Subcutaneous abdominal adipose tissue (tissue), 5 donors: Measurements from ENCODE around the gene LIN7C.

Experiments used
- H3K27ac ChIP-seq: one replicate; pipeline ENCODE4 v1.7.0; 2013; ENCODE audit warnings: low read depth, mild to moderate bottlenecking, inconsistent platforms, low read length, moderate library complexity
- H3K27me3 ChIP-seq, 5 donors: one replicate each; pipeline ENCODE4 v1.7.0; 2013; ENCODE audit warnings: low read length in 5 of 5, inconsistent platforms in 1 of 5; ENCODE audit not compliant: control insufficient read depth in 5 of 5, insufficient read depth in 4 of 5
- H3K36me3 ChIP-seq, 5 donors: one replicate each; pipeline ENCODE4 v1.7.0; 2013; ENCODE audit warnings: low read length in 5 of 5; ENCODE audit not compliant: control insufficient read depth in 5 of 5, insufficient read depth in 5 of 5
- H3K4me1 ChIP-seq, 5 donors: one replicate each; pipeline ENCODE4 v1.7.0; 2013; ENCODE audit warnings: low read length in 5 of 5, mild to moderate bottlenecking in 3 of 5, moderate library complexity in 1 of 5; ENCODE audit not compliant: control insufficient read depth in 5 of 5, insufficient read depth in 5 of 5
- H3K4me3 ChIP-seq, 5 donors: one replicate each; pipeline ENCODE4 v1.7.0; 2013; ENCODE audit warnings: low read length in 5 of 5, low read depth in 1 of 5
- H3K9ac ChIP-seq, 5 donors: one replicate each; pipeline ENCODE4 v1.7.0; 2013; ENCODE audit warnings: low read length in 5 of 5, mild to moderate bottlenecking in 4 of 5, moderate library complexity in 3 of 5
- H3K9me3 ChIP-seq, 5 donors: one replicate each; pipeline ENCODE4 v1.7.0; 2013; ENCODE audit warnings: low read length in 5 of 5; ENCODE audit not compliant: control insufficient read depth in 5 of 5
- donor health status: healthy.
- donor health status: healthy.
- donor health status: healthy.
- donor health status: healthy.
- donor health status: healthy.

LIN7C gene, protein sequence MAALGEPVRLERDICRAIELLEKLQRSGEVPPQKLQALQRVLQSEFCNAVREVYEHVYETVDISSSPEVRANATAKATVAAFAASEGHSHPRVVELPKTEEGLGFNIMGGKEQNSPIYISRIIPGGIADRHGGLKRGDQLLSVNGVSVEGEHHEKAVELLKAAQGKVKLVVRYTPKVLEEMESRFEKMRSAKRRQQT

DNA sequence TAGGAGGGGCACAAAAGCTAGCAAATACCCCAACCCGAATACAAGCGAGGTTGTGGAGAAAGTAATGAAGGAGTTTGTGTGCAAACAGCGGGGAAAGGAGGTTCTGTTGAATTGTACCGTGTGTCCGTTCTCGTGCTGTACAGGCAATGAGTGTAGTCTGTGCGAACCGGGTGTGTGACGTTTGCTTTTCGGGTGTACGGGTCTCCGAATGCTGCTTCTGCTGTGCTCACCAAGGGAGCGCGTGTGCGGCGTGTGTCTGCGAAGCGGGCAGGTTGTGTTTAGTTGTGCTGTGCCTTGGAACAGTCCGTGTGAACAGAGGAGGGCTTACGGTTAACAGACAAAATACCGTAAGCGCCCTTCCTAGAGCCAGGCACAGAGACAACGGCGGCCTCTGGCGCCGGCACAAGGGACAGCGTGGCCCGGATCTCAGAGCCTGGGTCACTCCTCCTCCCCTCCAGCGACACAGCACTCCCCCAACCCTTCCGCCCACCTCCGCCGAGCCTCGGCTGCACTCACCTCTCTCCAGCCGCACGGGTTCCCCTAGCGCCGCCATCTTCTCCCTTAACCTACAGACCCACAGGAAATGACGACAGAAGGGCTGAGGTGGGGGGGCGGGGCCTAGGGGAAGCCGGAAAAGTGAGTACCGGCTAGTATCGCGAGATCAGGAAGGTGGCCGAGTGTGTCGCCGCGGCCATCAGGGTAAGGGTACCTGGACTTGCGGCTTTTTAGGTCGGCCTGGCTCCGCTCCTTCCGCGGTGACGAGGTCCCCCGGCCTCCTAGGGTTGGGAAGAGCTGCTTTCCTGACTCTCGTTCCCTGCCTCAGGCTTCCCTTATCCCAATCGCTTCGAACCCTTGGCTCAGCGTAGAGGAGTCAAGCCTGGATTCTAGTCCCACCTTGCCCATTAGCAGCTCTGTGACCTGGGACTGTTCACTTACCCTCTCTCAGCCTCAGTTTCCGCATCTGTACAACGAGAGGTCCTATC is at the start of gene LIN7C:
Gene LIN7C (minus strand): TSS at position 570 of the 983 bp plus-strand sequence. CDS start 17 bp downstream, at position 553.
- peak within 1 kb of the TSS; percentile 76 to 100 (median 92) for H3K4me3 ChIP-seq
- H3K36me3 ChIP-seq = peaks cover 0 to 5% (median 2%) of the 10 kb centered on the region in 5 donors
- no peaks in the 10 kb centered on the region for H3K27me3 ChIP-seq
- H3K9me3 ChIP-seq = no peaks in the 10 kb centered on the region
- H3K4me1 ChIP-seq = peaks cover 3 to 29% (median 20%) of the 10 kb centered on the region in 5 donors
- H3K27ac ChIP-seq = peak within 1 kb of the TSS; percentile 88
- H3K9ac ChIP-seq = peak within 1 kb of the TSS; percentile 89 to 99 (median 96)

DNA sequence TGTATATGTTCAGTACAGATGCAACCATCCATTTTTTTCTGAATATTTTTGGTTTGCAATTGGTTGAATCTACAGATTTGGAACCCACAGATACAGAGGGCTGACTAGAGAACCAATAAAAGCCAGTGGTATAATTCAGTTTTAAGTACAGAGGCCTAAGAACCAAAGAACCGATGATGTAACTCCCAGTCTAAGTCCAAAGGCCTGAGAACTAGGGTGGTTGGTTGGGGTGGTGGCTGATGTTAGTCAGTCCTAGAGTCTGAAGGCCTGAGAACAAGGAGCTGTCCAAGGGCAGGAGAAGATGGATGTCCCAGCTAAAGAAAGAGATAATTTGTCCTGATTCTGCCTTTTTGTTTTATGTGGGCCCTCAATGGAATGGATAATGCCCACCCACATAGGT is 48.7 kb upstream of the LIN7C start:
- no peaks in the 10 kb centered on the region for H3K36me3 ChIP-seq
- H3K9me3 ChIP-seq = no peaks in the 10 kb centered on the region
- H3K9ac ChIP-seq = no peak overlapping the region
- H3K27ac ChIP-seq = no peak overlapping the region
- H3K4me1 ChIP-seq = no peaks in the 10 kb centered on the region
- no peak overlapping the region for H3K4me3 ChIP-seq
- no peaks in the 10 kb centered on the region for H3K27me3 ChIP-seq

DNA sequence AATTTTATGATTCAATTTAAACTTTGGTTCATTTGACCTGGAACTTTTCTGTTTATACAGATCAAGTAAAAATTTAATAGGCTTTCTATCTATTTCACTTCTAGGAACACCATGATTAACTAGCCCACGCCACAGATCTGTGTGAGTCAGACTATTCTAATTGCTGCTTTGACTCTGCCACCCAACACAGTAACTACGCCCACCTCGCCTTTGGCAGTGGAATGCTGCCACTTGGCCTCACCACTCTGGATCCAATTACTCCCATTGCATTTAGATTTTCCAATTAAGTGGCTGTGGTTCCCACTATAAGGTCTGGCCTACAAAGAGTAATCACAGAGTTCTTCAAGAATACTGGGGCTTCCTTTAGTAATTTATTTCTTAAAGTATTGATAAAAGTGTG is 46.6 kb upstream of the LIN7C start:
- Histone ChIP-seq H3K36me3 (peaks cover 0 to 3% (median 0%) of the 10 kb centered on the region in 5 donors), H3K9ac (no peak overlapping the region), H3K4me1 (no peaks in the 10 kb centered on the region), H3K27ac (no peak overlapping the region), H3K27me3 (no peaks in the 10 kb centered on the region), H3K9me3 (no peaks in the 10 kb centered on the region), H3K4me3 (no peak overlapping the region)

DNA sequence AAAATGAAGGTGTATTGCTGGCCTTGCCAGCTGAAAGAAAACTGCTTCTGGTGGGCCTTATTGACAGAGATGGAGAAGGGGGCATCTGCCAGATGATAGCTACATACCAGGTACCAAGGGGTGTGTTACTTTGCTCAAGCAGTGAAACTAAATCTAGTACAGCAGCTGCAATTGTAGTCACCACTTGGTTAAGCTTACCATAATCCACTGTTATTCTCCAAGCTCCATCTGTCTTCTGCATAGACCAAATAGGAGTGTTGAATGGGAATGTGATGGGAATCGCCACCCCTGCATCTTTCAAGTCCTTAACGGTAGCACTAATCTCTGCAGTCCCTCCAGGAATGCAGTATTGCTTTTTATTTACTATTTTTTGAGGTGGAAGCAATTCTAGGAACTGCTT is 45.8 kb upstream of the LIN7C start:
- no peak overlapping the region for H3K9ac ChIP-seq
- peaks cover 0 to 3% (median 0%) of the 10 kb centered on the region in 5 donors for H3K36me3 ChIP-seq
- no peaks in the 10 kb centered on the region for H3K9me3 ChIP-seq
- no peaks in the 10 kb centered on the region for H3K4me1 ChIP-seq
- H3K27ac ChIP-seq = no peak overlapping the region
- no peaks in the 10 kb centered on the region for H3K27me3 ChIP-seq
- H3K4me3 ChIP-seq = no peak overlapping the region

DNA sequence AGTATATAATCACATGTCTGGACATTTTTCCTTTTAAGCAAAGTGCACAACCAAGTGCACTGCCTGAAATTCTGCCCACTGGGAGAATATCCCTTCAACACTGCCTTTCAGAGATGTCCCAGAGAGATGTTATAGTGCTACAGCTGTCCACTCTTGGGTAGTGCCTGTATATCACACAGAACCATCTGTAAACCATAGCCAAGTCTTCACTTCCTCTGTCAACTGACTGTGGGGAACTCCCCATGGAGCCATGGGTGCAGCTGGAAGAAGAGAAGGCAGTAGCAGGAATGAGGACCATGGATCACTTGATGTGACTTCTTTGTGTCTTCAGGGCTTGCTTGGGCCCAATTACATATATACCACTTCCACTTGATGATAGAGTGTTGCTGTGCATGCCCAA is 44.6 kb upstream of the LIN7C start:
- no peaks in the 10 kb centered on the region for H3K9me3 ChIP-seq
- no peaks in the 10 kb centered on the region for H3K27me3 ChIP-seq
- peaks cover 0 to 3% (median 0%) of the 10 kb centered on the region in 5 donors for H3K36me3 ChIP-seq
- H3K9ac ChIP-seq = no peak overlapping the region
- H3K27ac ChIP-seq = no peak overlapping the region
- H3K4me3 ChIP-seq = no peak overlapping the region
- H3K4me1 ChIP-seq = no peaks in the 10 kb centered on the region

DNA sequence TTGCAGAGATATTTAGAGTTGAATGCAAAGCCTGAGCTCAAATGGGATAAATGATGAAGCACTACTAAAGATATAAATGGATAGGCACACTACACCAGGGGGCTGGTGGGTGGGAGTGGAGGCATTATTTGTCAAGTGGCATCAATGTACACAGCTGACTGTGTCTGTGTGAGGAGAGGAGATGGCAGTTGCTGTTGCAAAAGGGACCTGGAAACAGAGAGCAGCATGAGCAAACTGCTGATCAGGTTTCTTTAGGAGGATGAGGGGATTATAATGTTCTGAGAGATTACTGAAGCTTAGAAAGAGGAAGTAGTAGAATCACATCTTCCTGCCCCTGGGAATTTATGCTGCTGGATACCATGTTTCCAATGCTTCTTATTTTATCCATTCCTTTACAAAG is 39.4 kb upstream of the LIN7C start:
- Histone ChIP-seq H3K9ac (no peak overlapping the region), H3K4me3 (no peak overlapping the region), H3K27ac (no peak overlapping the region), H3K4me1 (no peaks in the 10 kb centered on the region), H3K9me3 (no peaks in the 10 kb centered on the region), H3K36me3 (peaks cover 0 to 10% (median 1%) of the 10 kb centered on the region in 5 donors), H3K27me3 (no peaks in the 10 kb centered on the region)

DNA sequence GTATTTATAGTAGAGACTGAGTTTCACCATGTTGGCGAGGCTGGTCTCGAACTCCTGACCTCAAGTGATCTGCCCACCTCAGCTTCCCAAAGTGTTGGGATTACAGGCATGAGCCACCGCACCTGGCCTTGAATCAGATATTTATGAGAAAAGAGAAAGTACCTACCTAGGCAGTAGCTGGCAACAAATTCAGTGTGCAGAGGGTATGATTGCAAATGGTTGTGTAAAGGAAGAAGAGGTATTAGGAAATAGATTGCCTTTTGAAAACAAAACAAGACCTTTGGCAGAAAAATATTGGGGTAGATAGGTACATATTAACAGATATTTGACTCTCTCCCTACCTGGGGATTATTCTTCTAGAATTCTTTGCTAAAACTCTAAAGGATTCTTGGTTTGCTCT is 38.5 kb upstream of the LIN7C start:
- peaks cover 0 to 10% (median 2%) of the 10 kb centered on the region in 5 donors for H3K36me3 ChIP-seq
- no peak overlapping the region for H3K9ac ChIP-seq
- no peak overlapping the region for H3K27ac ChIP-seq
- no peaks in the 10 kb centered on the region for H3K4me1 ChIP-seq
- H3K9me3 ChIP-seq = no peaks in the 10 kb centered on the region
- H3K4me3 ChIP-seq = no peak overlapping the region
- H3K27me3 ChIP-seq = no peaks in the 10 kb centered on the region

DNA sequence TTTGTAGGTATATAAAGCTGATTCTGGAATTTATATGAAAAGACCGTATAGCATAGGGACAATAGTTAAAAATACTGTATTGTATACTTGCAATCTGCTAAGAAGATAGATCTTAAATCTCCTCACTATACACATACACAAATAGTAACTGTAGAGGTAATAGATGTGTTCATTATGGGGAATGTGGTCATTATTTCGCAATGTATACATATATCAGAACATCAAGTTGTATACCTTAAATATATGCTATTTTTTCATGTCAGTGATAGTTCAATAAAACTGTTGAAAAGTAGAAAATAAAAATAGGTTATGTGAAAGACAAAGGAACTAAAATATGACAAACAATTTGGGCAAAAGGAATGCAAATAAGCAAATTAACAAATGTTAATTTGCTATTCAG is 35.2 kb upstream of the LIN7C start:
- Histone ChIP-seq H3K27ac (no peak overlapping the region), H3K4me3 (no peak overlapping the region), H3K9ac (no peak overlapping the region), H3K4me1 (no peaks in the 10 kb centered on the region), H3K9me3 (no peaks in the 10 kb centered on the region), H3K27me3 (no peaks in the 10 kb centered on the region), H3K36me3 (peaks cover 0 to 10% (median 0%) of the 10 kb centered on the region in 5 donors)

DNA sequence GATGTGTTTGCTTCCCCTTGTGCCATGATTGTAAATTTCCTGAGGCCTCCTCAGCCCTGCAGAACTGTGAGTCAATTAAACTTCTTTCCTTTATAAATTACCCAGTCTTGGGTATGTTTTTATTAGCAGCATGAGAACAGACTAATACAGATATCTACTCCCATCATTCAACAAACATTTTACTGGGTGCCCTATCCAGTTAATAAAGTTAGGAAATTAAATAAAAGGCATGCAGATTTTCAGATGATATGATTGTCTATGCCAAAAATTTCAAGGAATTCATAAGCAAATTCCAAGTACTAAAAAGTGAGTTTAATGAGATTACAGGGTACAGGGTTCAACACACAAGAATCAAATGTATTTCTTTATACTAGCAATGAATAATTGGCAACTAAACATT is 33.5 kb upstream of the LIN7C start:
- H3K27ac ChIP-seq = no peak overlapping the region

DNA sequence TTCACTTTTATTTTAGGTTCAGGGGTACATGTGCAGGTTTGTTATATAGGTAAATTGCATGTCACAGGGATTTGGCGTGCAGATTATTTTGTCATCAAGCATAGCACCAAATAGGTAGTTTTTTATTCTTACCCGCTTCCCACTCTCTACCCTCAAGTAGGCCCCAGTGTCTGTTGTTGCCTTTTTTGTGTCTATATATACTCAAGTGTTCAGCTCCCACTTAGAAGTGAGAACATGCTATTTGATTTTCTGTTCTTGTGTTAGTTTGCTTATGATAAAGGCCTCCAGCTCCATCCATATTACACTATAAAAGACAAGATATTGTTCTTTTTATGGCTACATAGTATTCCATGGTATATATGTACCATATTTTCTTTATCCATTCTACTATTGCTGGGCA is 28.5 kb upstream of the LIN7C start:
- no peak overlapping the region for H3K27ac ChIP-seq
- no peaks in the 10 kb centered on the region for H3K36me3 ChIP-seq
- H3K9me3 ChIP-seq = no peaks in the 10 kb centered on the region
- H3K4me1 ChIP-seq = no peaks in the 10 kb centered on the region
- no peak overlapping the region for H3K4me3 ChIP-seq
- no peaks in the 10 kb centered on the region for H3K27me3 ChIP-seq
- no peak overlapping the region for H3K9ac ChIP-seq

More for the DNA sequence above, 33.5 kb upstream of the LIN7C start:
- Histone ChIP-seq H3K27me3 (no peaks in the 10 kb centered on the region), H3K36me3 (peaks cover 0 to 10% (median 0%) of the 10 kb centered on the region in 5 donors), H3K9me3 (no peaks in the 10 kb centered on the region), H3K4me3 (no peak overlapping the region), H3K9ac (no peak overlapping the region), H3K4me1 (no peaks in the 10 kb centered on the region)
